K562 (cell line): ENCODE data around the gene ITPR3. TPM values are rescaled to one million over a fixed set of nuclear protein-coding genes. Genes with fewer than 3 reads are reported as not detected.

Source experiments
- KLF6 ChIP-seq: fragments of 250-450 bp; sonication (Bioruptor Pico); IDR thresholded peaks from 2 replicates; pipeline ENCODE4 v1.4.0; 2020; ENCODE audit warnings: mild to moderate bottlenecking, moderate library complexity, borderline replicate concordance
- MED1 ChIP-seq: sonication (generic); formaldehyde crosslinking; IDR thresholded peaks from 2 replicates; pipeline ENCODE4 v1.8.1; 2023; ENCODE audit warnings: missing genetic modification reagents, borderline replicate concordance
- OTX1 ChIP-seq: fragments of 450-650 bp; formaldehyde crosslinking; IDR thresholded peaks from 2 replicates; pipeline ENCODE4 v1.4.0; 2022; ENCODE audit warnings: mild to moderate bottlenecking
- POLR2B ChIP-seq: fragments of 450-650 bp; IDR thresholded peaks from 2 replicates; pipeline ENCODE4 v1.6.1; 2018; ENCODE audit warnings: low read depth; ENCODE audit not compliant: partially characterized antibody
- POLR2H ChIP-seq: IDR thresholded peaks from 2 replicates; pipeline ENCODE4 v1.6.1; 2016; ENCODE audit warnings: missing genetic modification characterization, low read depth, mild to moderate bottlenecking, control low read depth, missing compliant biosample characterization, moderate library complexity
- ZKSCAN8 ChIP-seq: fragments of 200-800 bp; sonication (Bioruptor generic); IDR thresholded peaks from 2 replicates; pipeline ENCODE4 v1.6.1; 2016; ENCODE audit warnings: missing genetic modification characterization, missing compliant biosample characterization
- polyA plus RNA-seq, 8 experiments: library from polyadenylated mRNA; depleted of rRNA in 4 of 8; stranded (reverse) in 5 of 8; unstranded in 3 of 8; fragments of >200 nt; fragmentation: Nextera tagmentation in 2 of 8; fragmentation: Illumina TruSeq in 1 of 8; extraction: Ambion mirVana in 2 of 8; extraction: Trizol in 1 of 8; gene quantifications; 2 replicates each; pipeline versions ENCODE4 v1.2.1 to v1.2.3, GENCODE V29; 2011 to 2014; ENCODE audit warnings: inconsistent platforms in 1 of 8, missing spikeins in 1 of 8
- total RNA-seq, 7 experiments: library from RNA; depleted of rRNA in 6 of 7; stranded (reverse); fragments of >200 nt in 6 of 7; fragmentation: Illumina TruSeq in 2 of 7; extraction: Trizol in 2 of 7; gene quantifications; 2 replicates each; pipeline versions ENCODE4 v1.2.1 to v1.2.3, GENCODE V29; 2011 to 2021; ENCODE audit warnings: low replicate concordance in 1 of 7
- TF ChIP-seq, protein P1 (sequence below), 2 experiments: fragments of 450-650 bp in 1 of 2; sonication (generic) in 1 of 2; formaldehyde crosslinking in 1 of 2; IDR thresholded peaks; 2 replicates each; pipeline versions ENCODE4 v1.7.1 to v1.9.0; 2016 to 2022; ENCODE audit warnings: inconsistent platforms in 1 of 2, mild to moderate bottlenecking in 1 of 2, missing genetic modification reagents in 1 of 2
- TF ChIP-seq, protein P2 (sequence below): fragments of 250-450 bp; sonication (Bioruptor Pico); IDR thresholded peaks from 2 replicates; pipeline ENCODE4 v1.5.0; 2021
- TF ChIP-seq, protein P3 (sequence below): fragments of 450-650 bp; IDR thresholded peaks from 2 replicates; pipeline ENCODE4 v1.6.1; 2016; ENCODE audit warnings: borderline replicate concordance

ITPR3 gene
- total and polyA plus RNA-seq, 9 of the 15 experiments (the other 6 are each of a cell fraction or from before 2014, with no cell fraction given): 0.39 to 35.7 (median 13.2) TPM

DNA sequence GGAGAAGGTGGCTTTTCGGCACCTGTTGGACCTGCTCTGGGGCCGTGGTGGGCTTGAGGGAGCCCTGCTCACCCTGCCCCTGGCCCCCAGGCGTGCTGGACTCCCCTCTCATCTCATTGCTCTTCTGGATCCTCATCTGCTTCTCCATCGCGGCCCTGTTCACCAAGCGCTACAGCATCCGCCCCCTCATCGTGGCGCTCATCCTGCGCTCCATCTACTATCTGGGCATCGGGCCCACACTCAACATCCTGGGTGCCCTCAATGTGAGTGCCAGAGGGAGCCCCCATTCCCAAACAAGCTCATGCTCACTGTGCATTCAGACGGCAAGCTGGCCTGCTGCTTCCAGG lies 68.0 kb downstream of the ITPR3 start (continued):
- TF ChIP-seq, protein P1, sequence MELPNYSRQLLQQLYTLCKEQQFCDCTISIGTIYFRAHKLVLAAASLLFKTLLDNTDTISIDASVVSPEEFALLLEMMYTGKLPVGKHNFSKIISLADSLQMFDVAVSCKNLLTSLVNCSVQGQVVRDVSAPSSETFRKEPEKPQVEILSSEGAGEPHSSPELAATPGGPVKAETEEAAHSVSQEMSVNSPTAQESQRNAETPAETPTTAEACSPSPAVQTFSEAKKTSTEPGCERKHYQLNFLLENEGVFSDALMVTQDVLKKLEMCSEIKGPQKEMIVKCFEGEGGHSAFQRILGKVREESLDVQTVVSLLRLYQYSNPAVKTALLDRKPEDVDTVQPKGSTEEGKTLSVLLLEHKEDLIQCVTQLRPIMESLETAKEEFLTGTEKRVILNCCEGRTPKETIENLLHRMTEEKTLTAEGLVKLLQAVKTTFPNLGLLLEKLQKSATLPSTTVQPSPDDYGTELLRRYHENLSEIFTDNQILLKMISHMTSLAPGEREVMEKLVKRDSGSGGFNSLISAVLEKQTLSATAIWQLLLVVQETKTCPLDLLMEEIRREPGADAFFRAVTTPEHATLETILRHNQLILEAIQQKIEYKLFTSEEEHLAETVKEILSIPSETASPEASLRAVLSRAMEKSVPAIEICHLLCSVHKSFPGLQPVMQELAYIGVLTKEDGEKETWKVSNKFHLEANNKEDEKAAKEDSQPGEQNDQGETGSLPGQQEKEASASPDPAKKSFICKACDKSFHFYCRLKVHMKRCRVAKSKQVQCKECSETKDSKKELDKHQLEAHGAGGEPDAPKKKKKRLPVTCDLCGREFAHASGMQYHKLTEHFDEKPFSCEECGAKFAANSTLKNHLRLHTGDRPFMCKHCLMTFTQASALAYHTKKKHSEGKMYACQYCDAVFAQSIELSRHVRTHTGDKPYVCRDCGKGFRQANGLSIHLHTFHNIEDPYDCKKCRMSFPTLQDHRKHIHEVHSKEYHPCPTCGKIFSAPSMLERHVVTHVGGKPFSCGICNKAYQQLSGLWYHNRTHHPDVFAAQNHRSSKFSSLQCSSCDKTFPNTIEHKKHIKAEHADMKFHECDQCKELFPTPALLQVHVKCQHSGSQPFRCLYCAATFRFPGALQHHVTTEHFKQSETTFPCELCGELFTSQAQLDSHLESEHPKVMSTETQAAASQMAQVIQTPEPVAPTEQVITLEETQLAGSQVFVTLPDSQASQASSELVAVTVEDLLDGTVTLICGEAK (IDR thresholded peaks at IDR 0.05): no peak
- TF ChIP-seq, protein P1 (CRISPR knock-in tag; IDR thresholded peaks at IDR 0.05): no peak
- TF ChIP-seq KLF6 (CRISPR knock-in tag) (no peak), POLR2B (no peak), ZKSCAN8 (CRISPR knock-in tag) (no peak), OTX1 (CRISPR knock-in tag) (no peak), MED1 (CRISPR knock-in tag) (no peak), POLR2H (tag) (no peak)
- TF ChIP-seq, protein P2, sequence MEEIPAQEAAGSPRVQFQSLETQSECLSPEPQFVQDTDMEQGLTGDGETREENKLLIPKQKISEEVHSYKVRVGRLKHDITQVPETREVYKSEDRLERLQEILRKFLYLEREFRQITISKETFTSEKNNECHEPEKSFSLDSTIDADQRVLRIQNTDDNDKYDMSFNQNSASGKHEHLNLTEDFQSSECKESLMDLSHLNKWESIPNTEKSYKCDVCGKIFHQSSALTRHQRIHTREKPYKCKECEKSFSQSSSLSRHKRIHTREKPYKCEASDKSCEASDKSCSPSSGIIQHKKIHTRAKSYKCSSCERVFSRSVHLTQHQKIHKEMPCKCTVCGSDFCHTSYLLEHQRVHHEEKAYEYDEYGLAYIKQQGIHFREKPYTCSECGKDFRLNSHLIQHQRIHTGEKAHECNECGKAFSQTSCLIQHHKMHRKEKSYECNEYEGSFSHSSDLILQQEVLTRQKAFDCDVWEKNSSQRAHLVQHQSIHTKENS (CRISPR knock-in tag): no peak
- TF ChIP-seq, protein P3, sequence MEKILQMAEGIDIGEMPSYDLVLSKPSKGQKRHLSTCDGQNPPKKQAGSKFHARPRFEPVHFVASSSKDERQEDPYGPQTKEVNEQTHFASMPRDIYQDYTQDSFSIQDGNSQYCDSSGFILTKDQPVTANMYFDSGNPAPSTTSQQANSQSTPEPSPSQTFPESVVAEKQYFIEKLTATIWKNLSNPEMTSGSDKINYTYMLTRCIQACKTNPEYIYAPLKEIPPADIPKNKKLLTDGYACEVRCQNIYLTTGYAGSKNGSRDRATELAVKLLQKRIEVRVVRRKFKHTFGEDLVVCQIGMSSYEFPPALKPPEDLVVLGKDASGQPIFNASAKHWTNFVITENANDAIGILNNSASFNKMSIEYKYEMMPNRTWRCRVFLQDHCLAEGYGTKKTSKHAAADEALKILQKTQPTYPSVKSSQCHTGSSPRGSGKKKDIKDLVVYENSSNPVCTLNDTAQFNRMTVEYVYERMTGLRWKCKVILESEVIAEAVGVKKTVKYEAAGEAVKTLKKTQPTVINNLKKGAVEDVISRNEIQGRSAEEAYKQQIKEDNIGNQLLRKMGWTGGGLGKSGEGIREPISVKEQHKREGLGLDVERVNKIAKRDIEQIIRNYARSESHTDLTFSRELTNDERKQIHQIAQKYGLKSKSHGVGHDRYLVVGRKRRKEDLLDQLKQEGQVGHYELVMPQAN: no peak
